ENCODE measurements around the gene PRMT1.

DNA sequence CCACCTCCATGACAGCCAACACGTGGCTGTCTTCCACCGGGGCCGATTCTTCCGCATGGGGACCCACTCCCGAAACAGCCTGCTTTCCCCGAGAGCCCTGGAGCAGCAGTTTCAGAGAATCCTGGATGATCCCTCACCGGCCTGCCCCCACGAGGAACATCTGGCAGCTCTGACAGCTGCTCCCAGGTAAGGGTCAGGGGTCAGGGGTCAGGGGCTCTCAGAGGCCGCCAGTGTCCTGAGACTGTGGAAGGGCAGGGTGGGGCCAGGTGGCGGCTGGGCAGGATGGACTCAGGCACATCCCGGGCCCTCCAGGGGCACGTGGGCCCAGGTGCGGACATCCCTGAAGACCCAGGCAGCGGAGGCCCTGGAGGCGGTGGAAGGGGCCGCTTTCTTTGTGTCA lies 28.8 kb downstream of the PRMT1 start:
- TF ChIP-seq POLR2A (IDR thresholded peaks at IDR 0.05) = no peak
- TF ChIP-seq, protein P1, sequence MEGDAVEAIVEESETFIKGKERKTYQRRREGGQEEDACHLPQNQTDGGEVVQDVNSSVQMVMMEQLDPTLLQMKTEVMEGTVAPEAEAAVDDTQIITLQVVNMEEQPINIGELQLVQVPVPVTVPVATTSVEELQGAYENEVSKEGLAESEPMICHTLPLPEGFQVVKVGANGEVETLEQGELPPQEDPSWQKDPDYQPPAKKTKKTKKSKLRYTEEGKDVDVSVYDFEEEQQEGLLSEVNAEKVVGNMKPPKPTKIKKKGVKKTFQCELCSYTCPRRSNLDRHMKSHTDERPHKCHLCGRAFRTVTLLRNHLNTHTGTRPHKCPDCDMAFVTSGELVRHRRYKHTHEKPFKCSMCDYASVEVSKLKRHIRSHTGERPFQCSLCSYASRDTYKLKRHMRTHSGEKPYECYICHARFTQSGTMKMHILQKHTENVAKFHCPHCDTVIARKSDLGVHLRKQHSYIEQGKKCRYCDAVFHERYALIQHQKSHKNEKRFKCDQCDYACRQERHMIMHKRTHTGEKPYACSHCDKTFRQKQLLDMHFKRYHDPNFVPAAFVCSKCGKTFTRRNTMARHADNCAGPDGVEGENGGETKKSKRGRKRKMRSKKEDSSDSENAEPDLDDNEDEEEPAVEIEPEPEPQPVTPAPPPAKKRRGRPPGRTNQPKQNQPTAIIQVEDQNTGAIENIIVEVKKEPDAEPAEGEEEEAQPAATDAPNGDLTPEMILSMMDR (IDR thresholded peaks at IDR 0.05) = no peak
- no peak for TF ChIP-seq POLR2AphosphoS5 (IDR thresholded peaks at IDR 0.05)

Measured in transverse colon (tissue), 4 donors.